Measurements from ENCODE around the gene WDR43.
A peak's percentile ranks its signal among the peaks of the same experiment; 100 is the strongest.

The WDR43 gene

DNA sequence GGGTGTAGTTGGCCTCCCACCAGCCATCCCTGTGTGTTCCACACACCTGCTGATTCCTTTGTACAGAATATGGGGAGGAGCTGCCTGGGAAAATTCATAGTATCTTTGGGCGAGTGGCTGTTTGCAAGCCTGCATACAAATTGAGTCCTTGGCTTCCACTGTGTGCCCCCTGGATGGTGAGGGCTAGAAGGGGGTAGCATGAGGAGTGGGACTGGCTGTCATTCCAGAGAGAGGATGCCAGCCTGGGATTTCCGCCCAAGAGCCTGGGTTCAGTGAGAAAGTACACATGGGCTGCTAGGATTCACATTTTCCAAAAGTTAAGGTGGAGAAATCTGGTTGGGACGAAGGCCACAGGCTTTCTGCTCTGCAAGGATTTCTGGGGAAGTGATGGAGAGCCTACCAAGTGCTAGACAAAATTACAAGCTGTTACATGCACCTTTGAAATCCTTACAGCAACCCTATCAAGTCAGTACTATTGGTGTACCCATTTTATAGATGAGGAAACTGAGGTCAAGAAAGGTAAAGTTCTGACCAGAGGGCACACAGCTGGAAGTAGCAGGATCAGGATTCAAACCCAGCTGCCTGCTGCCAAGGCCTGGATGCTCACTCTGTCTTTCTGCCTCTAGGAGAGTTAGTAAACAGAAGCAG lies 86.0 kb downstream of the WDR43 start:
- no peak for DNase-seq (ENCODE audit: low spot score)
- H3K27ac ChIP-seq = no peak overlapping the region
- TF ChIP-seq, protein P1, sequence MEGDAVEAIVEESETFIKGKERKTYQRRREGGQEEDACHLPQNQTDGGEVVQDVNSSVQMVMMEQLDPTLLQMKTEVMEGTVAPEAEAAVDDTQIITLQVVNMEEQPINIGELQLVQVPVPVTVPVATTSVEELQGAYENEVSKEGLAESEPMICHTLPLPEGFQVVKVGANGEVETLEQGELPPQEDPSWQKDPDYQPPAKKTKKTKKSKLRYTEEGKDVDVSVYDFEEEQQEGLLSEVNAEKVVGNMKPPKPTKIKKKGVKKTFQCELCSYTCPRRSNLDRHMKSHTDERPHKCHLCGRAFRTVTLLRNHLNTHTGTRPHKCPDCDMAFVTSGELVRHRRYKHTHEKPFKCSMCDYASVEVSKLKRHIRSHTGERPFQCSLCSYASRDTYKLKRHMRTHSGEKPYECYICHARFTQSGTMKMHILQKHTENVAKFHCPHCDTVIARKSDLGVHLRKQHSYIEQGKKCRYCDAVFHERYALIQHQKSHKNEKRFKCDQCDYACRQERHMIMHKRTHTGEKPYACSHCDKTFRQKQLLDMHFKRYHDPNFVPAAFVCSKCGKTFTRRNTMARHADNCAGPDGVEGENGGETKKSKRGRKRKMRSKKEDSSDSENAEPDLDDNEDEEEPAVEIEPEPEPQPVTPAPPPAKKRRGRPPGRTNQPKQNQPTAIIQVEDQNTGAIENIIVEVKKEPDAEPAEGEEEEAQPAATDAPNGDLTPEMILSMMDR (conservative IDR thresholded peaks at IDR 0.05; ENCODE audit: low read depth) = no peak
- ChIA-PET POLR2A (ENCODE audit: low non-redundant PET) (no interaction called here), CTCF (no interaction called here)

DNA sequence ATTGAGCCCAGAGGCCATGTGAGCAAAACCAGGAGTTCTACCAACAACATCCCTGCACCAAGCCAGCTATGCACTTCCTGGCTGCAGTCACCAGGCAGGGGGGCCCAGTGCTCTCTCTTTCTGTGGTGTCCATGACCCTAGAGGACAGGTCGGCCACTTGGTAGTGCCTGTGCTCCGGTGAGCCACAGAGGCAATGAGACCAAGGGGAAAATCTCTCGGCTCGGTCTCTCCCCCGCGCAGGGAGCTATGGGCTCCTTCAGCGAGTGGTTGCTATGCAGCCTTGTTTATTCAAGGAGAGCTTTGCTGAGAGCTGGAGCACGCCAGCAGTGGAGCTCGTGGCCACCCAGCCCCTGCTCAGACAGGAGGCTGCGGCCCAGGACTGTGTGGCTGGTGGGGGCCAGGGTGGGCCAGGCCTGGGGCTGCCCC lies 86.6 kb downstream of the WDR43 start, which contains the start of gene TOGARAM2:
Gene TOGARAM2 (plus strand): TSS at position 283 of the 426 bp plus-strand sequence. CDS start 13,537 bp downstream, outside the sequence.
- peak within 1 kb of the TSS; percentile 21 for H3K27ac ChIP-seq
- ChIA-PET CTCF (no interaction called here), POLR2A (ENCODE audit: low non-redundant PET) (no interaction called here)
- TF ChIP-seq, protein P1 (conservative IDR thresholded peaks at IDR 0.05; ENCODE audit: low read depth) = no peak
- DNase-seq (ENCODE audit: low spot score) = no peak

GRCh38 chr2:28981620-28982376 lies 87.3 kb downstream of the WDR43 start:
- peak overlapping the region; percentile 21 for H3K27ac ChIP-seq
- TF ChIP-seq, protein P1 (conservative IDR thresholded peaks at IDR 0.05; ENCODE audit: low read depth) = no peak
- DNase-seq (ENCODE audit: low spot score) = no peak
- CTCF ChIA-PET = interaction anchor here (0.6 kb wide), 1 partner anchor 775 kb away, joined by 7 read pairs; no protein-coding TSS in a partner anchor
- POLR2A ChIA-PET (ENCODE audit: low non-redundant PET) = no interaction called here

- H3K27ac ChIP-seq = peak overlapping the region; percentile 21
- DNase-seq (ENCODE audit: low spot score) = no peak
- ChIA-PET CTCF (no interaction called here), POLR2A (ENCODE audit: low non-redundant PET) (no interaction called here)
- TF ChIP-seq, protein P1 (conservative IDR thresholded peaks at IDR 0.05; ENCODE audit: low read depth) = no peak
Observed at GRCh38 chr2:28982381-28982950, 88.0 kb downstream of the WDR43 start.

GRCh38 chr2:28986429-28986828 lies 92.0 kb downstream of the WDR43 start:
- TF ChIP-seq, protein P1 (conservative IDR thresholded peaks at IDR 0.05; ENCODE audit: low read depth) = no peak
- CTCF ChIA-PET = no interaction called here
- POLR2A ChIA-PET (ENCODE audit: low non-redundant PET) = no interaction called here
- no peak for DNase-seq (ENCODE audit: low spot score)
- H3K27ac ChIP-seq = no peak overlapping the region

DNA sequence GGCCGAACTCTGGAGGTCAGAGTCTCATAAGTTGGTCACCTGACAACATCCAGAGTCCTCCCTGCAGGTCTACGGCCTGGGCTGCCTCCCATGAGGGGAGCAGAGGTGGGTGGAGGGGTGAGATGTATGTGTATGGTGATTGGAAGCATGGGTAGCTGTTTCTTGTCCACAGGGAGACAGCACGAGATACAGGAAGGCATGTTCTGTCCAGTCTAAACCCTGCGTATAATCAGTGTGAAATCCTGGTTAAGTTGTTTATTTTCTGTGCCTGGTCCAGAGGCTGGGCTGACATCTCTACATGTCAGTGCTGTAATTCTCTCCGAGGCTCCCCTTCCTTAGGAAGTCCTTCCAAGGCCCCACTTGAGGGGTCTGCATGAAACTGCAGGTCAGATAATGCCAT lies 95.5 kb downstream of the WDR43 start:
- ChIA-PET POLR2A (ENCODE audit: low non-redundant PET) (no interaction called here), CTCF (no interaction called here)
- TF ChIP-seq, protein P1 (conservative IDR thresholded peaks at IDR 0.05; ENCODE audit: low read depth) = no peak
- no peak for DNase-seq (ENCODE audit: low spot score)
- H3K27ac ChIP-seq = peak overlapping the region; percentile 88; the same call in 1 of the 2 replicates

Data from RWPE1 (cell line).